HG02678 (cell line): ENCODE results near the gene PFKP.
"Not testable (repeated sequence)": the region's sequence is repeated elsewhere in the genome, so short reads cannot be mapped to it uniquely, and the experiment has no call there.

Experiments
- ATAC-seq: cut with Tn5 transposase; IDR thresholded peaks from one replicate; pipeline ENCODE4 v1.9.1; 2021; ENCODE audit warnings: mild to moderate bottlenecking, moderate library complexity; ENCODE audit not compliant: unreplicated experiment

Gene PFKP

GRCh38 chr10:3150366-3150765, 83.0 kb downstream of the PFKP start:
- ATAC-seq = no peak

GRCh38 chr10:3150961-3151360, 83.6 kb downstream of the PFKP start:
- ATAC-seq = no peak

- ATAC-seq = no peak
Observed at GRCh38 chr10:3151889-3152565, 84.7 kb downstream of the PFKP start.

GRCh38 chr10:3152566-3152935, 85.2 kb downstream of the PFKP start:
- ATAC-seq = no peak

GRCh38 chr10:3154666-3155065, 87.3 kb downstream of the PFKP start:
- ATAC-seq = no peak

GRCh38 chr10:3159152-3159551, 91.8 kb downstream of the PFKP start:
- ATAC-seq = no peak

- ATAC-seq = no peak
Observed at GRCh38 chr10:3162533-3162932, 95.2 kb downstream of the PFKP start.

GRCh38 chr10:3163879-3164278, 96.5 kb downstream of the PFKP start:
- no peak for ATAC-seq

GRCh38 chr10:3165196-3165595, 97.8 kb downstream of the PFKP start:
- ATAC-seq = no peak

- no peak for ATAC-seq
Observed at GRCh38 chr10:3166496-3167290, 99.3 kb downstream of the PFKP start.

GRCh38 chr10:3167611-3168330, 100.4 kb downstream of the PFKP start:
- no peak for ATAC-seq

GRCh38 chr10:3169271-3169670, 101.9 kb downstream of the PFKP start:
- no peak for ATAC-seq

- no peak for ATAC-seq
Observed at GRCh38 chr10:3169673-3170072, 102.3 kb downstream of the PFKP start.

- ATAC-seq = not testable (repeated sequence)
Observed at GRCh38 chr10:3171488-3171887, 104.1 kb downstream of the PFKP start.

GRCh38 chr10:3172081-3172445, 104.7 kb downstream of the PFKP start:
- no peak for ATAC-seq

GRCh38 chr10:3172446-3173170, 105.3 kb downstream of the PFKP start, which contains the start of gene PITRM1:
PITRM1 (minus strand) TSS chr10:3172782; CDS start chr10:3172772, 10 bp downstream.
- peak; percentile 98 for ATAC-seq

GRCh38 chr10:3173171-3173878, 106.0 kb downstream of the PFKP start:
- peak; percentile 23 for ATAC-seq

- ATAC-seq = no peak
Observed at GRCh38 chr10:3178042-3178441, 110.7 kb downstream of the PFKP start.

- no peak for ATAC-seq
Observed at GRCh38 chr10:3179174-3179573, 111.8 kb downstream of the PFKP start.

- ATAC-seq = no peak
Observed at GRCh38 chr10:3180355-3181025, 113.1 kb downstream of the PFKP start.
